RPMI8226 (cell line): ENCODE data around the gene OR9I1.

ENCODE experiments used
- DNase-seq: peaks from one replicate; pipeline ENCODE4 v3.0.0-alpha.2; 2015

The OR9I1 gene, protein sequence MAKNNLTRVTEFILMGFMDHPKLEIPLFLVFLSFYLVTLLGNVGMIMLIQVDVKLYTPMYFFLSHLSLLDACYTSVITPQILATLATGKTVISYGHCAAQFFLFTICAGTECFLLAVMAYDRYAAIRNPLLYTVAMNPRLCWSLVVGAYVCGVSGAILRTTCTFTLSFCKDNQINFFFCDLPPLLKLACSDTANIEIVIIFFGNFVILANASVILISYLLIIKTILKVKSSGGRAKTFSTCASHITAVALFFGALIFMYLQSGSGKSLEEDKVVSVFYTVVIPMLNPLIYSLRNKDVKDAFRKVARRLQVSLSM

DNA sequence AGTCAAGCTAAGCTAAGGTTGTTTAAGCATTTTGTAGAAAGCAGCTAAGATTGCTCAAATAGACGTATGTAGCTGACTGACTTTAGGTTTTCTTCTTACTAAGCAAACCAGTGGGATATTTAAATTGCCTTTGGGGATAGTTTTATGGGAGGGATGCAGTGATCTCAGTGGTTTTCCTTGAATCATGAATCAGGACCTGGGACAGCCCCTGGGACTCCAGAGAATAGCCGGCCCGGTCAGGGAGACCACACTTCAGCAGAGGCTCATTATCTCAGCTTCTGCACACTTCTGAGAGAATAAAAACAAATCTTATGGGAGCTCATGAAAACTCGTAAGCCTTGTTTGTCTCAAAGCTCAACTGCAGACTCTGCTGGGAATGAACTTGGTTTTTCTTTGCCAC lies at the start of gene OR9I1:
Gene OR9I1 (minus strand): TSS at position 62 of the 400 bp plus-strand sequence. CDS start 6,086 bp downstream, outside the sequence.
- no peak for DNase-seq

DNA sequence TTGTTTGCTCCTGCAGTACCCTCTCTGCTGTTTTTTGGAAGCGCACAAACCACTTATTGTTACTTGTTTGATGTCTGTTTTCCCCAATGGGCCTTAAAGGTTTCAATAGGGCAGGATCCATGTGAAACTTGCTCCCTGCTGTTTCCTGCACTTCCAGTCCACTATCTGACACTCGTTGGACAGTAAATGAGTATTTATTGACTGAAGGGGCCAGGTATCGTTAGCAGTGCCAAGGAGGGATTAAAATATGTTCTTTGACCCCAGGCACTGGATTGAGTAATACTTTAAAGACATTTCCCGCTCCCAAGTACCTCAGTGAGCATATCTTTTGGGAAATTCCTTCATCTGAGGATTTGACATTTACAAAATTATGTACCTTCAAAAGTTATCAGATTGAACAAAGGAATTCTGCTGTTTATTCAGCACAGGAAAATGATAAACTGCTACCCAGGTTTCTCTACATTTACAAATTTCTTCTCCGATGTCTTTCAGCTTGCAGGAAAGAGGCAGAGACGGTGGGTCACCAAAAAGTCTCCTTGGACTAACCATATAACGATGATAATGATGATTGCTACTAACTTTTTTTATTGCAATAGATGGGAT lies 40.3 kb upstream of the OR9I1 start:
- DNase-seq, result no peak

DNA sequence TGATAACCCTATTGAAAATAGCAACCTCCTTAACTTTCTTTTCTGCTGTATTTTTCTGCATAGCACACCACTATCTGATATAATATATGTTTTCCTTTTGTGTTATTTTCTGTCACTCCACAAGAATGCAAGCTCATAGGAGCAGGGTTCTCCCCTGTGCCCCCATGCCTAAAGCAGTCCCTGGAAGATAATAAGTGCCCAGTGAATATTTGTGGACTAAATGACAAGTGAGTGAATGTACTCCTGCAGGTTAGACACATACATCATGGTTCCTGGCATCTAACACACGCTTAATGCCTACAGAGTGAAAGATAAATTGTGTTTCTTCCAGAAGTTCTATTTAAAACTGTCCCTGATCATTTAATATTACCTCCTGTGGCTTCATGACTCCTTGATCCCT lies 39.7 kb upstream of the OR9I1 start:
- DNase-seq, result no peak

DNA sequence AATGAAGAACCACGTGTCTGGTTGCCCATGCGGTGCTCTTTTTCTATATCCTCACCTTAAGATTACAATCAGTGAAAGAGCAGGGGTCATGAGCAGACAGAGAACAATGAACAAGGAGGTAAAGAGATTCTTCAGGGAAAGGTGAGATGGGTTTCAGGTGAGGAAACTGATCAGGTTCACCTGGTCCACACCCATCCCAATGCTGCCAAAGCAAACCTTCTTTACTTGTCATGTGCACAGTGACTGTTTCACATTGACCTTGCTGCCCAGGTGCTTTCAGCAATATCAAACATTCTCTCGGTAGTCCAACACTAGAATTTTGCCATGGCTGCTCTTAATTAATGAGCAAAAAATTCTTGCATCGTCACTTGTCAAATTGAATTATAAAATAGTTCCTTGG lies 39.1 kb upstream of the OR9I1 start:
- DNase-seq, result no peak

DNA sequence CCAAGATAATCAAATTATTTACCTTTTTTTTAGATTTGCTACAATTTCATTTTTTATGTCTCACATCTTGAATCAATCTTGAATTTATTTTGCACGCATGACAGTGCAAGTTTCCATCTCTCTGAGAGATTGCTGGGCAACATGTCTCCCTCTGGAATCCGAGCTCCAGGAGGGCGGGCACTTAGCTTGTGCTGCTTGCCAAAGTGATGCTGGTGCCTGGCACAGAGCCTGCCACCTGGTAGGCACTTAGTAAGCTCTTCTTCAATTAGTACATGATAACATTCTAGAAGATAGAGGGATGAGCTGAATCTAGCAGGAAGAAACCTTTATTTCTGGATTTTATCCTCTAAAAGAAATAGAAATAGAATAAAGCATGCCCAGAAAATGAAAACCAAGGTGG lies 27.5 kb upstream of the OR9I1 start:
- DNase-seq, result no peak

DNA sequence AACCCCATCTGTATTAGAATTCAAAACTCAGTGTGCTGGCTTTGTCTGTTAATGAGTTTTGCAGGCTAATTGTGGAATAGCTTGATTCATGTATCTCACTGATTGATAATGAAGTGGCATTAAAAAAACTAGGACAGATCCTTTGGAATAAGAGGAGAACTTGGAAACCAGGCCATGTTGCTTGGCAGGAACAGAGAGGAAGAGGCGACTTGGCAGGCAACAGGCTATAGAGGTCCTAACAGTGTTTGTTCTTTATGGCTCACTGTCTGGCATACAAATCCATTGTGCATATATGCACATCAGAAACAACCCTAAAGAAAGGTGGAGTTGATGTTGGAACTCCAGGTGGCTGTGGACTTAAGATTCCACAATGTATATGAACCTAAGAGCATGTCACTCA lies 17.4 kb upstream of the OR9I1 start:
- DNase-seq, result no peak

DNA sequence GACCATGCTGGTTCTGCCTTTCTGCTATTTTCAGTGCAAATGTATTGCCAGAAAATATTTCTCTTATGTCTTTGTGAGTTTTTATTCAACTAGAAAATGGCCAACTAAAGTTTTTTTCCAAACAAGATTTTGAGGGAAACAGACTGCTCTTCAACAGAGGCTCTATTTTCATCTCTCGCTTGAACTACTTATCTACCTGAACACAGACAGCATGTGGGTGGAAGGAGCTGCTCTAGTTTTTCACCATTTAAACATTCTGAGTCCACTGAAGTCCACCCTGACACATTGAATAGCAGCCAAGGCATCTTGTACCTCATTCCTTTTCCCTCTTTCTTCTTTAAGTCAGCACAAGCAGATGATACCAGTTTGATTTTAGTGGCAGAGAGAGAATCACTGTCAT lies 9.8 kb upstream of the OR9I1 start:
- DNase-seq, result no peak

DNA sequence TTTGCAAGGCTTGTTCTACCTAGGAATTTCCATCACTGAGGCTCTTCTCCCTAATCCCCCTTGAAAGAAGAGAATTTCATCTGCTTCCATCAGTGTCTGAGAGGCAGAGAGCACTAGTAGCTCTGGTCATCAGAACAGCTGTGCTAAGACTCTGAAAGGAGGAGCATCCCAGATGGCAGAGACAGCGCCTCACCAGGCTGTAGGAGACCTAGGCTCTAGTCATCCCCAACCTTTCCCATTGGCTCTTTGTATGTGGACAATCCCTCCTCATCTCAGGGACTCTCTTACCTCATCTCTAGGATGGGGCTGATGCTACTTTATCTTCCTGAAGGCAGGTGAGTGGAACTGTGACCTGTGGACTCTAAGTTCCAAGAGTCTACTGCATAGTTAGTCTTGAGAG lies 8.8 kb upstream of the OR9I1 start:
- DNase-seq, result no peak

DNA sequence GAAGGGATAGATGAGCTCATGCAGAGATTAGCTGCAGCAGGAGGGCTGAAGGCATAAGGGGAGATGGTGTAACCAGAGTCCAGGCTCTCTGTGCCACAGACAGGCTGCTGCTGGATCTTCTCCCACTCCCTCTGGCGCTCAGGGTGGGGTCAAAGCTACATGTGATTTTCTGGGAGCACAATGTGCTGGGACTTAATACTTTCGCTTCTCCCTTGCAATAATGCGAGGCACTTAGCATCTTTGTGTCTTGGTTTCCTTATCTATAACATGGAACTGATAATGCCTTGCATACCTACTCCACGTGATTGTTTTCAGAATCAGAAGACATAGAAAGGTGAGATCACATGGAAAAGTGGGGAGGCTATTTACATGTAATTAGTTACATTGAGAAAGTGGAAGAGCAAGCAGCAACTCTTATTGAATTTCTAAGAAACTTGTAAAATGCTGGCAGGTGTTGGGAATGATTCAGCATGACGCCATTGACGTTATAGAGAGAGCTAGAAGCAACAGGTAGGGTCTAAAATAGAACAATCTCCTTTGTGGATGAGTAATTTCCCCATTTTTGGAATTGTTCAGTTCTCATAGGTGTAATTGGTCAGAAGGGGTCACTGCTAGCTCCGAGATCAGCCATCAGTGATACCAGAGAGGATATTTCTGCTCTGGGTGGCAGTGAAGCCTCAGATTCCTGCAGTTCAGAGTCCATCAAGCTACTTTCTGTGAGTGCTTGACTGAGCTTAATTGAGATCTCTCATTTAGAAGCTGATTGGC lies 8.2 kb upstream of the OR9I1 start:
- no peak for DNase-seq

DNA sequence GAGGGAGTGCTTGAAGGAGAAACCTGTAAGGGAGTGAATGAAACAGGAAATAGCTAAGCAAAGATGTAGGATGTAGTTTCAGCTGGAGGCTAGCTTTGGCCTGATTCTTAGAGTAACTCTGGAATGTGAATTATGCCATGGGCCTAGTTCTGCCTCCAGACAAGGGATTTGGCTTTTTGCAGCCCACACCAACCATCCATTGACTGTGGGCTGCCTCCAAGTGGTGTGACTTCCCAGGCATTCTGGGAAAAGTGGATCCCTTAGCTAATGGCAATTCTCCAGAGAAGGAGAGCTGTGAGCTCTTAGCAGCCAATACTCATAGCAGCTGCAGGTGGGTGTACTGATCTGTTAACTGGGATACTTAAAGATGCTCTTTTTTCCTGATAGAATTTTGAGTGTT lies 2.0 kb upstream of the OR9I1 start:
- no peak for DNase-seq

DNA sequence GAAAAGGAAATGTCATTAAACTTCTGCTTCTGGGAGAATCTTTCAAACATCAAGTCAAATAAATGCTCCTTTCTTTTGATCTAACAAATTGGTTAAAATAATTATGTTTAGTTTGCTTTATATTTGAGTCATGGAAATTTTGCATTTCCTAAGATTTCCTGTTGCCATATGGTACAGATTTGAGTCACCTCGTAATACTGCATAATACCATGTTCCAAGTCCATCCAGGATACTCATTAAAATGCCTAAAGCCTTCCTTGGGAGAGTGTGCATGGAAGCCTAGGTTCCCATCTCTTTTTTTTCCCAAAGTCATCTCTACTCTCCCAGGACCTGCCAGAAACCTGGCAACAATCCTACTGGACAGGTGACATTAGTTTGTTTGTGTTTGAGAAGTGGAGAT lies 4.2 kb downstream of the OR9I1 start:
- DNase-seq, result no peak

DNA sequence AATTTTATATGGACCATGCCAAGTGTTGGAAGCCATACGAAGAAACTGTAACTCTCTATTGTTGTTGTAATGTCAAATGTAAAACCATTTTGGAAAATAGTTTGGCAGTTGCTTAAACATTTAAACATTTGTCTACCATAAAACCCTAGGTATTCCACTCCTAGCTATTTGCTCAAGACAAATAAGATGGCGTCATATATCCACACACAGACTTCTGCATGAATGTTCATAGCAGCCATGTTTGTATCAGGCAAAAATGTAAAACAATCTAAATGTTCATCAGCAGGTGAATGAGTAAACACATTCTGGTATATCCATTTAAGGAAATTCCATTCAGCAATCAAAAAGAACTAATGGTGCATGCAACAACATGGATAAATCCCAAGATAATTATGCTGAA lies 27.9 kb downstream of the OR9I1 start:
- DNase-seq, result no peak

DNA sequence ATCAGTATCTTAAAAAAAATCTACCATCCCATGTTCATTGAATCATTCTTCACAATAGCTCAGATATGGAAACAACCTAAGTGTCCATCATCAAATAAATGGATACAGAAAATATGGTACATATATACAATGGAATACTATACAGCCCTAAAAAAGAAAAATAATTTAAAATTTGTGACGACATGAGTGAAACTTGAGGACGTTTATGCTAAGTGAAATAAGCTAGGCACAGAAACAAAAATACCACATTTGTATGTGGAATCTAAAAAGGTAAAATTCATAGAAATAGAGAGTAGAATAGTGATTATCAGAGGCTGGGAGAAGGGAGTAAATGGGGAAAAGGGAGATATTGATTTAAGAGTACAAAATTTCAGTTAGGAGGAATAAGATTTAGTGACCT lies 38.8 kb downstream of the OR9I1 start:
- no peak for DNase-seq

DNA sequence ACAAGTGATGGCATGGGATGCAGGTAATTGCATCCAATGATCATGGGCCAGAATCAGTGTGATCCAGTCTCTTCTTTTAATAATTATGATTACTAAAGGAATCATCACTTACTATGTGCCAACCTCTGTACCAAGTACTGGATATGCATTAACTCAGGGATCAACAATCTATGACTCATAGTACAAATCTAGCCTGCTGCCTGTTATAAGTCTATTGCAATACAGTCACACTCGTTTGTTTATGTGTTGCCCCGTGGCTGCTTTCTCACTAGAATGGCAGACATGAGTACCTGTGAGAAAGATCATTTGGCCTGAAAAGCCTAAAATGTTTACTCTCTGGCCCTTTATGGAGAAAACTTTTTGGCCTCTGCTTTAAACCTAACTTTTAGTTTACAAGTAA lies 49.5 kb downstream of the OR9I1 start:
- no peak for DNase-seq

DNA sequence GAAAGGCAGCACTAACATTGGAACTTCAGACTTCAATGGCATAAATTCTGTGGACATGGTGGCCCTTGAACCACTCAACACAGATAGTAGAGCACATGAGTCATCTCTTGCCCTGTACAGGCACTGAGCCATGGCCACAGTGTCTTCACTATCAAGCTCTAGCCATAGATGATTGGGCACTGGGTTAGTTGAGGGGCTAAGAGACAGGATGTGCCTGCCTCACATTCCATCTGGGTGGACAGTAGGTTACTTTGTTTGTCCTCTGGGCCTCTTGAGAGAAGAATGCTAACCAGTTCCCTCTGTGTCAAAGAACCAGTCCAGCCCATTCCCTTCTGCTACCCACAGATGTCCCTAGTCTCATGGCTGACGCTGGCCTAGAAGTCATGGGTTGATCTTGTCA lies 54.7 kb downstream of the OR9I1 start:
- no peak for DNase-seq

DNA sequence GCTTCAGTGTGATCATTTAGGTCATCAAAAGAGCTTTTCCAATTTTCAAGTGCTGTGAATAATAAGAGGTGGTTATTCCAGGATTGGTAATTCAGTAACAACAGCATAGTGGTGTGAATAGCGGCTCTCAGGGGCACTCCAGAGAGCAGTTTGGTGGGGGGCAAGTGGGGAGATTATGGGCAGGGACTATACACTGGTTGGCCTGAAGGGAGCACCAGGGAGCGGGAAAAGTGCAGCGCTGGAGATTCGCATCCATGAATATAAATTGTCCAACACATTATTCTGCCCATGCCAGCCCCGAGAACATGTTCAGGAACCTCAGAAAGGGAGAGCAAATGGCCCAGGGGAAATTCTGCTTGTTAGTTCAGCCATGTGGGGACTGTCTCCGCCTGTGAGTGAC lies 56.7 kb downstream of the OR9I1 start:
- no peak for DNase-seq

DNA sequence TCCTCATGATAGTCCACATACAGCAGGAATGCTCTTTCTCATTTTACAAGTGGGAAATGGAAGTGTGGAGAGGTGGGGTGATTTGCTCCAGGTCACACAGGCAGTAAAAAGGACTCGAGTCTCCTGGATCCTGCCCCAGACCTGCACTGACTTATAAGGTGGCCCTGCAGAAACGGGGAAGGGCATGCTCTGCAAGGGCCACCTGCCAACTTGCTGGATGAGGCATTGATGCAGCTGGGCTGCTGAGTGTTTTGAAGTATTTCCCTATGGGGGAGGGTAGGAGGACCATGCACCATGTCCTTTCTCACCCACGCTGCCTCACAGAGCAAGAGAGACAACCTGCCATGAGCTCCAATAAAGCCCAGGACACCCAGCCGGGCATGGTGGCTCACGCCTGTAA lies 57.6 kb downstream of the OR9I1 start:
- no peak for DNase-seq
